CD4-positive, alpha-beta T cell (primary cell): ENCODE measurements around the gene MNAT1. TPM values are rescaled to one million over a fixed set of nuclear protein-coding genes. Genes with fewer than 3 reads are reported as not detected.

Source experiments
- ATAC-seq: fragments of 200-7000 bp; cut with Tn5 transposase; one replicate; pipeline ENCODE4 v1.10.0; 2022; ENCODE audit warnings: mild to moderate bottlenecking; ENCODE audit not compliant: poor library complexity
- CTCF ChIA-PET: fragments of 350-600 bp; sonication (Branson Sonifier 250); formaldehyde crosslinking; loops from one replicate; lab custom pipeline; 2021; ENCODE audit warnings: antibody characterized with exemption, inconsistent platforms; lab: Charles Lee
- POLR2A ChIA-PET: fragments of 350-600 bp; sonication (Branson Sonifier 250); formaldehyde crosslinking; loops from one replicate; lab custom pipeline; 2021; ENCODE audit warnings: antibody characterized with exemption, inconsistent platforms; lab: Charles Lee
- DNase-seq, 14 experiments: peaks; one replicate each; pipeline ENCODE4 v3.0.0-alpha.2; 2013 to 2020; ENCODE audit warnings: mixed read lengths in 2 of 14
- H3K27ac ChIP-seq, 2 donors: one replicate each; pipeline versions ENCODE4 v1.5.1 to v1.7.0; 2013; ENCODE audit warnings: low read length in 2 of 2, low read depth in 1 of 2, mild to moderate bottlenecking in 1 of 2
- H3K27me3 ChIP-seq, 2 experiments: 1 replicate in 1 of 2; 2 replicates in 1 of 2; pipeline versions ENCODE4 v1.6.1 to v1.7.0; 2013; ENCODE audit warnings: low read length in 2 of 2, control low read depth in 1 of 2, mild to moderate bottlenecking in 1 of 2, moderate library complexity in 1 of 2; ENCODE audit not compliant: insufficient read depth in 2 of 2, control insufficient read depth in 1 of 2
- H3K36me3 ChIP-seq: one replicate; pipeline ENCODE4 v1.6.1; 2013; ENCODE audit warnings: low read length, control low read depth; ENCODE audit not compliant: insufficient read depth
- H3K4me1 ChIP-seq: one replicate; pipeline ENCODE4 v1.6.1; 2013; ENCODE audit warnings: low read length, control low read depth; ENCODE audit not compliant: insufficient read depth
- H3K4me3 ChIP-seq: one replicate; pipeline ENCODE4 v1.5.1; 2013; ENCODE audit warnings: mild to moderate bottlenecking, low read length, moderate library complexity
- H3K9me3 ChIP-seq, 2 experiments: 1 replicate in 1 of 2; 2 replicates in 1 of 2; pipeline versions ENCODE4 v1.6.1 to v1.7.0; 2013; ENCODE audit warnings: low read length in 2 of 2, mild to moderate bottlenecking in 2 of 2, control low read depth in 1 of 2, moderate library complexity in 1 of 2; ENCODE audit not compliant: control insufficient read depth in 1 of 2, insufficient read depth in 1 of 2
- H3K27ac Mint-ChIP-seq: one replicate; pipeline ENCODE4 v1.8.0; 2020; ENCODE audit warnings: mixed read lengths
- H3K27me3 Mint-ChIP-seq: one replicate; pipeline ENCODE4 v1.8.0; 2021; ENCODE audit warnings: mixed read lengths
- H3K36me3 Mint-ChIP-seq: one replicate; pipeline ENCODE4 v1.8.0; 2021; ENCODE audit warnings: low read depth, mixed read lengths
- H3K4me1 Mint-ChIP-seq: one replicate; pipeline ENCODE4 v1.8.0; 2021; ENCODE audit warnings: low read depth, mixed read lengths
- H3K4me3 Mint-ChIP-seq: one replicate; pipeline ENCODE4 v1.8.0; 2020; ENCODE audit warnings: mild to moderate bottlenecking, mixed read lengths
- H3K9me3 Mint-ChIP-seq: one replicate; pipeline ENCODE4 v1.8.0; 2020; ENCODE audit warnings: mixed read lengths
- intact Hi-C, 2 experiments: fragments of 100-400 bp; cut with DNase I in 1 of 2; cut with micrococcal nuclease in 1 of 2; formaldehyde crosslinking; loops; one replicate each; pipeline versions ENCODE4 v1.15.1 to v1.9.0; 2023 to 2025; cut with DNase I, micrococcal nuclease
- total RNA-seq, 174 experiments: library from RNA in 2 of 174; stranded (reverse) in 2 of 174; gene quantifications; one replicate each; pipeline ENCODE4 v1.2.3 and lab custom pipeline; 2021 to 2026
- TF ChIP-seq, protein P1 (sequence below): fragments of 200-600 bp; IDR thresholded peaks from one replicate; pipeline ENCODE4 v1.8.0; 2022; ENCODE audit warnings: antibody characterized with exemption, mild to moderate bottlenecking

Gene MNAT1
- total RNA-seq, 2 experiments from 2014 or later: 15.4 to 15.9 TPM

GRCh38 chr14:60796434-60796833 is 61.9 kb downstream of the MNAT1 start:
- H3K36me3 ChIP-seq: peaks cover 7% of the 10 kb centered on the region
- ChIA-PET POLR2A (no interaction called here), CTCF (no interaction called here)
- H3K27me3 Mint-ChIP-seq: no peaks in the 10 kb centered on the region
- no peak overlapping the region for H3K27ac ChIP-seq
- ATAC-seq (no peak), DNase-seq (no peak)
- H3K9me3 Mint-ChIP-seq: no peaks in the 10 kb centered on the region
- H3K4me1 Mint-ChIP-seq: no peaks in the 10 kb centered on the region
- TF ChIP-seq, protein P1, sequence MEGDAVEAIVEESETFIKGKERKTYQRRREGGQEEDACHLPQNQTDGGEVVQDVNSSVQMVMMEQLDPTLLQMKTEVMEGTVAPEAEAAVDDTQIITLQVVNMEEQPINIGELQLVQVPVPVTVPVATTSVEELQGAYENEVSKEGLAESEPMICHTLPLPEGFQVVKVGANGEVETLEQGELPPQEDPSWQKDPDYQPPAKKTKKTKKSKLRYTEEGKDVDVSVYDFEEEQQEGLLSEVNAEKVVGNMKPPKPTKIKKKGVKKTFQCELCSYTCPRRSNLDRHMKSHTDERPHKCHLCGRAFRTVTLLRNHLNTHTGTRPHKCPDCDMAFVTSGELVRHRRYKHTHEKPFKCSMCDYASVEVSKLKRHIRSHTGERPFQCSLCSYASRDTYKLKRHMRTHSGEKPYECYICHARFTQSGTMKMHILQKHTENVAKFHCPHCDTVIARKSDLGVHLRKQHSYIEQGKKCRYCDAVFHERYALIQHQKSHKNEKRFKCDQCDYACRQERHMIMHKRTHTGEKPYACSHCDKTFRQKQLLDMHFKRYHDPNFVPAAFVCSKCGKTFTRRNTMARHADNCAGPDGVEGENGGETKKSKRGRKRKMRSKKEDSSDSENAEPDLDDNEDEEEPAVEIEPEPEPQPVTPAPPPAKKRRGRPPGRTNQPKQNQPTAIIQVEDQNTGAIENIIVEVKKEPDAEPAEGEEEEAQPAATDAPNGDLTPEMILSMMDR: no peak
- no peak overlapping the region for H3K4me3 ChIP-seq
- intact Hi-C loops: no loop called here
- no peaks in the 10 kb centered on the region for H3K4me1 ChIP-seq
- no peaks in the 10 kb centered on the region for H3K27me3 ChIP-seq
- peaks cover 68% of the 10 kb centered on the region for H3K36me3 Mint-ChIP-seq
- H3K27ac Mint-ChIP-seq: no peak overlapping the region
- no peak overlapping the region for H3K4me3 Mint-ChIP-seq
- H3K9me3 ChIP-seq: peaks cover 0 to 5% of the 10 kb centered on the region in 2 experiments

DNA sequence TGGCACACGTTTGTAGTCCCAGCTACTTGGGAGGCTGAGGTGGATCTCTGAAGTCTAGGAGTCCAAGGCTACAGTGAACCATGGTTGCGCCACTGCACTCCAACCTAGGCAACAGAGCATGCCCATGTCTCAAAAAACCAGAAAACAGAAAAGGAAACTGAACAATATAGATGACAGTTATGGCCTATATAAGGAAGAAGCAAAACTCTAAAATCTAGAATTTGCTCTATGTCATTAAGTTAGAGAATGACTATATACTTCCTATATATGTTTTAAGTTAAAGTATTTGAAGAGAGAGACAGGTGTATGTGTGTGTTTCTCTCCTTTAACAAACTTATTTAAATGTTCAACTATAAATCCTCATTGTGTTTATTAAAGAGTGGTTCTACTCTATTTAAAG is 65.8 kb downstream of the MNAT1 start:
- POLR2A ChIA-PET: no interaction called here
- CTCF ChIA-PET: no interaction called here

DNA sequence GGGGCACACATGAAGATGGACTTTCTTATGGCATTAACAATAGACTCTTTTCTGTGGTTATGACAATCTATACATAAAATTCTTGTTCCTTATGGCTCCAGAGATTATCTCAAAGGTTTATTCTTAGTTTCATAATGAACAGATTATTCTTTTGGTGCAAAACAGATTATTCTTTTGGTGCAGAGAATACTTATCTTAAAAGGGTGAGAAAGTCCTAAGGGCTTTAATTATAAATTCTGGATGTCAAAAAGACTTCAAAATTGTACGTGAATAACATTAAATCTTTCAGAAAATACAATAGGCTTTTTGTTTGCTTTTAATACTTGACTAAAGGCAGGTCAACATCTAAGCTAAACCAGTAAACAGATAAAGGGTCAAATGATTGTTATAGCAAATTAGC is 69.3 kb downstream of the MNAT1 start:
- Histone ChIP-seq H3K27me3 (no peaks in the 10 kb centered on the region), H3K9me3 (no peaks in the 10 kb centered on the region), H3K36me3 (peaks cover 4% of the 10 kb centered on the region), H3K4me1 (no peaks in the 10 kb centered on the region), H3K27ac (no peak overlapping the region), H3K4me3 (no peak overlapping the region)
- H3K9me3 Mint-ChIP-seq: no peaks in the 10 kb centered on the region
- DNase-seq (no peak), ATAC-seq (no peak)
- intact Hi-C loops: no loop called here
- no peaks in the 10 kb centered on the region for H3K4me1 Mint-ChIP-seq
- TF ChIP-seq, protein P1: no peak
- POLR2A ChIA-PET: no interaction called here
- no peak overlapping the region for H3K27ac Mint-ChIP-seq
- CTCF ChIA-PET: no interaction called here
- H3K36me3 Mint-ChIP-seq: peaks cover 38% of the 10 kb centered on the region
- no peaks in the 10 kb centered on the region for H3K27me3 Mint-ChIP-seq
- no peak overlapping the region for H3K4me3 Mint-ChIP-seq

More for the DNA sequence above, 65.8 kb downstream of the MNAT1 start:
- Mint-ChIP-seq H3K9me3 (no peaks in the 10 kb centered on the region), H3K4me3 (no peak overlapping the region), H3K27me3 (no peaks in the 10 kb centered on the region), H3K27ac (no peak overlapping the region), H3K36me3 (peaks cover 59% of the 10 kb centered on the region), H3K4me1 (no peaks in the 10 kb centered on the region)
- no peak overlapping the region for H3K4me3 ChIP-seq
- no peaks in the 10 kb centered on the region for H3K9me3 ChIP-seq
- H3K27ac ChIP-seq: no peak overlapping the region
- no peaks in the 10 kb centered on the region for H3K27me3 ChIP-seq
- peaks cover 7% of the 10 kb centered on the region for H3K36me3 ChIP-seq
- H3K4me1 ChIP-seq: no peaks in the 10 kb centered on the region
- DNase-seq (no peak), ATAC-seq (no peak)
- TF ChIP-seq, protein P1: no peak
- intact Hi-C loops: no loop called here
